ENCODE results near the gene PWWP2A. TPM values are rescaled to one million over a fixed set of nuclear protein-coding genes. Genes with fewer than 3 reads are reported as not detected.
"Not testable (repeated sequence)": the region's sequence is repeated elsewhere in the genome, so short reads cannot be mapped to it uniquely, and the experiment has no call there.

PWWP2A gene
- 26.4 TPM for polyA plus RNA-seq
- long read RNA-seq, donor 1, partial matches to known transcripts = 0 of 2 reads
- long read RNA-seq, donor 1, other reads (novel, unspliced or antisense) = 0 of 2 reads
- long read RNA-seq, donor 2, transcript PWWP2A-201 (2 exons, 3,346 nt) = major isoform, 7 of 10 reads
- long read RNA-seq, donor 2, partial matches to known transcripts = 0 of 10 reads
- long read RNA-seq, donor 2, other reads (novel, unspliced or antisense) = 0 of 10 reads
- long read RNA-seq, donor 3, transcript PWWP2A-201 (2 exons, 3,346 nt) = major isoform, 11 of 16 reads
- long read RNA-seq, donor 3, partial matches to known transcripts = 0 of 16 reads
- long read RNA-seq, donor 3, other reads (novel, unspliced or antisense) = 0 of 16 reads
- long read RNA-seq, donor 4, partial matches to known transcripts = 0 of 2 reads
- long read RNA-seq, donor 4, other reads (novel, unspliced or antisense) = 0 of 2 reads
- long read RNA-seq, donor 5, partial matches to known transcripts = 0 of 7 reads
- long read RNA-seq, donor 5, other reads (novel, unspliced or antisense) = 0 of 7 reads
- long read RNA-seq, donor 6, transcript PWWP2A-201 (2 exons, 3,346 nt) = major isoform, 7 of 7 reads
- long read RNA-seq, donor 6, partial matches to known transcripts = 0 of 7 reads
- long read RNA-seq, donor 6, other reads (novel, unspliced or antisense) = 0 of 7 reads
- long read RNA-seq, donor 7, partial matches to known transcripts = 0 of 3 reads
- long read RNA-seq, donor 7, other reads (novel, unspliced or antisense) = 0 of 3 reads
- long read RNA-seq, donor 8, transcript PWWP2A-201 (2 exons, 3,346 nt) = major isoform, 10 of 12 reads
- long read RNA-seq, donor 8, partial matches to known transcripts = 0 of 12 reads
- long read RNA-seq, donor 8, other reads (novel, unspliced or antisense) = 0 of 12 reads
- long read RNA-seq, donor 9, transcript PWWP2A-201 (2 exons, 3,346 nt) = major isoform, 5 of 5 reads
- long read RNA-seq, donor 9, partial matches to known transcripts = 0 of 5 reads
- long read RNA-seq, donor 9, other reads (novel, unspliced or antisense) = 0 of 5 reads
- long read RNA-seq, donor 10, partial matches to known transcripts = 0 of 10 reads
- long read RNA-seq, donor 10, other reads (novel, unspliced or antisense) = 0 of 10 reads
- long read RNA-seq, donor 11, transcript PWWP2A-201 (2 exons, 3,346 nt) = major isoform, 5 of 7 reads
- long read RNA-seq, donor 11, partial matches to known transcripts = 0 of 7 reads
- long read RNA-seq, donor 11, other reads (novel, unspliced or antisense) = 0 of 7 reads

- peaks cover 12% of the 10 kb centered on the region for H3K36me3 ChIP-seq (ENCODE audit: control insufficient read depth, insufficient read depth, low read length)
- no peaks in the 10 kb centered on the region for H3K27me3 ChIP-seq (ENCODE audit: control insufficient read depth, insufficient read depth, low read length)
- 0% methylated on average over 1 of the region's 55 CpGs for WGBS (ENCODE audit: insufficient coverage, low lambda C conversion rate)
- peak; percentile 100 for DNase-seq
- peak within 1 kb of the TSS; percentile 77 for H3K4me3 ChIP-seq (ENCODE audit: low read length)
- H3K27ac ChIP-seq (ENCODE audit: low read length) = peak within 1 kb of the TSS; percentile 93
- no peaks in the 10 kb centered on the region for H3K9me3 ChIP-seq (ENCODE audit: control insufficient read depth, low read depth, low read length)
- H3K4me1 ChIP-seq (ENCODE audit: control insufficient read depth, insufficient read depth, low read length) = no peaks in the 10 kb centered on the region
Observed at GRCh38 chr5:160119142-160119904, at the start of gene PWWP2A. PWWP2A (minus strand) TSS chr5:160119450; CDS start chr5:160119388, 62 bp downstream.

GRCh38 chr5:160167624-160168165 lies 48.4 kb upstream of the PWWP2A start:
- H3K4me1 ChIP-seq (ENCODE audit: control insufficient read depth, insufficient read depth, low read length) = no peaks in the 10 kb centered on the region
- no peaks in the 10 kb centered on the region for H3K9me3 ChIP-seq (ENCODE audit: control insufficient read depth, low read depth, low read length)
- no peaks in the 10 kb centered on the region for H3K27me3 ChIP-seq (ENCODE audit: control insufficient read depth, insufficient read depth, low read length)
- H3K4me3 ChIP-seq (ENCODE audit: low read length) = no peak overlapping the region
- H3K36me3 ChIP-seq (ENCODE audit: control insufficient read depth, insufficient read depth, low read length) = no peaks in the 10 kb centered on the region
- peak in 1 of 2 donors; percentile 53 for DNase-seq
- 40% methylated on average over 1 of the region's 3 CpGs for WGBS (ENCODE audit: insufficient coverage, low lambda C conversion rate)
- H3K27ac ChIP-seq (ENCODE audit: low read length) = no peak overlapping the region

DNA sequence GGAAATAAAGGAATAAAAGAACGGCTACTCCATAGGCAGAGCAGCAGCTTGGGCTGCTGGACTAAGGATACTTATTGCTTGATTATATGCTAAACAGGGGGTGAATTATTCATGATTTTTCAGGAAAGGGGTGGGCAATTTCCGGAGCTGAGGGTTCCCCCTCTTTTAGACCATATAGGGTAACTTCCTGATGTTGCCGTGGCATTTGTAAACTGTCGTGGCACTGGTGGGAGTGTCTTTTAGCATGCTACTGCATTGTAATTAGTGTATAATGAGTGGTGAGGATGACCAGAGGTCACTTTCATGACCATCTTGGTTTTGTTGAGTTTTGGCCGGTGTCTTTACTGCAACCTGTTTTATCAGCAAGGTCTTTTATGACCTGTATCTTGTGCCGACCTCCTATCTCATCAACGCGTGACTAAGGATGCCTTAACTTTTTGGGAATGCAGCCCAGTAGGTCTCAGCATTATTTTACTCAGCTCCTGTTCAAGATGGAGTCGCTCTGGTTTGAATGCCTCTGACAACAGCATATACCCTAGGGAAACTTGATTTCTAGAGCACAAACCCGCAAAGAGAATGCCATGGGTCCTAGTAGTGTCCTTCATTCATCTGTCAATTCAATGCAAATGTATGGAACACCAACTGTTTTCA lies 47.8 kb upstream of the PWWP2A start:
- H3K9me3 ChIP-seq (ENCODE audit: control insufficient read depth, low read depth, low read length) = no peaks in the 10 kb centered on the region
- H3K27me3 ChIP-seq (ENCODE audit: control insufficient read depth, insufficient read depth, low read length) = no peaks in the 10 kb centered on the region
- no peak for DNase-seq
- 47% methylated on average over 3 of the region's 10 CpGs for WGBS (ENCODE audit: insufficient coverage, low lambda C conversion rate)
- no peaks in the 10 kb centered on the region for H3K36me3 ChIP-seq (ENCODE audit: control insufficient read depth, insufficient read depth, low read length)
- no peak overlapping the region for H3K4me3 ChIP-seq (ENCODE audit: low read length)
- H3K4me1 ChIP-seq (ENCODE audit: control insufficient read depth, insufficient read depth, low read length) = peaks cover under 1% of the 10 kb centered on the region
- no peak overlapping the region for H3K27ac ChIP-seq (ENCODE audit: low read length)

DNA sequence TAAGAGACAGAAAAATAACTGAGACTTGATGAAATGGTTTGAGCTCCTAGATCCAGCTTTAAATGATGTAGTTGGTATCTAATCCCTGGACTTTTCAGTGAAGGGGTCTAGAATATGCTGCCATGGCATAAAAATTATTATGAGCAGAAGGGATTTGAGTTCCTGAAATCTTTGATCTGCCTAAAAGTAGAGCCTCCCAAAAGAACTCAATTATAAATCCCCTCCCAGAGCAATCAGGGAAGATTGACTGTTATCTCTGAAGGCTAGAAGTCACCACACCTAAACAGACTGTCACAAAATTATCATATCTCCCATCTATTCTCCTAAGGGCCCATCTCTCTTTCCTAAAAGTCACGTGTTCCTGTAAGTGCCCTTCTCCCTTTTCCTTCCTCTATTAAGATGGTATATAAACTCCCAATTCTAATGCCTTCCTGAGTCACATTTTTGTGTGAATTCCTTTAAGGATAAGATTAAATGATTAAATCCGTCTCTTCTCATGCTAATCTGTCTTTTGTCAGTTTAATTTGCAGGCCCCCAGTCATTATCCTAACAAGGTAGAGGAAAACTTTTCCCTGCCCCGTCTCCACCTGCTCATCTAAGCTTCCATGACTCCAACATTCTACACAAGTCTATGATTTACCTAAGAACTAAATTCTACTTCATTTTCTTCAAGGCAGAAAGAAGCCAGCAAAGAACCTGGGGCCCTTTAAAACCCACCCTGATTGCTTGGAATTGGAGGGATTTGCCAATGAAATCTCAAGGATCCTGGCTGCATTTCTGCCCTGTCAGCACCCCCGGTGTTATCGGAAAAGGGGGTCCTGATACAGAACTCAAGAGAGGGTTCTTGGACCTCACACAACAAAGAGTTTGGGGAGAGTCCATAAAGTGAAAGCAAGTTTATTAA lies 47.1 kb upstream of the PWWP2A start:
- WGBS (ENCODE audit: insufficient coverage, low lambda C conversion rate) = 75% methylated on average over 2 of the region's 5 CpGs
- no peak overlapping the region for H3K4me3 ChIP-seq (ENCODE audit: low read length)
- no peak for DNase-seq
- H3K27me3 ChIP-seq (ENCODE audit: control insufficient read depth, insufficient read depth, low read length) = no peaks in the 10 kb centered on the region
- H3K27ac ChIP-seq (ENCODE audit: low read length) = peak overlapping the region; percentile 4
- H3K4me1 ChIP-seq (ENCODE audit: control insufficient read depth, insufficient read depth, low read length) = peaks cover 4% of the 10 kb centered on the region
- H3K9me3 ChIP-seq (ENCODE audit: control insufficient read depth, low read depth, low read length) = no peaks in the 10 kb centered on the region
- no peaks in the 10 kb centered on the region for H3K36me3 ChIP-seq (ENCODE audit: control insufficient read depth, insufficient read depth, low read length)

DNA sequence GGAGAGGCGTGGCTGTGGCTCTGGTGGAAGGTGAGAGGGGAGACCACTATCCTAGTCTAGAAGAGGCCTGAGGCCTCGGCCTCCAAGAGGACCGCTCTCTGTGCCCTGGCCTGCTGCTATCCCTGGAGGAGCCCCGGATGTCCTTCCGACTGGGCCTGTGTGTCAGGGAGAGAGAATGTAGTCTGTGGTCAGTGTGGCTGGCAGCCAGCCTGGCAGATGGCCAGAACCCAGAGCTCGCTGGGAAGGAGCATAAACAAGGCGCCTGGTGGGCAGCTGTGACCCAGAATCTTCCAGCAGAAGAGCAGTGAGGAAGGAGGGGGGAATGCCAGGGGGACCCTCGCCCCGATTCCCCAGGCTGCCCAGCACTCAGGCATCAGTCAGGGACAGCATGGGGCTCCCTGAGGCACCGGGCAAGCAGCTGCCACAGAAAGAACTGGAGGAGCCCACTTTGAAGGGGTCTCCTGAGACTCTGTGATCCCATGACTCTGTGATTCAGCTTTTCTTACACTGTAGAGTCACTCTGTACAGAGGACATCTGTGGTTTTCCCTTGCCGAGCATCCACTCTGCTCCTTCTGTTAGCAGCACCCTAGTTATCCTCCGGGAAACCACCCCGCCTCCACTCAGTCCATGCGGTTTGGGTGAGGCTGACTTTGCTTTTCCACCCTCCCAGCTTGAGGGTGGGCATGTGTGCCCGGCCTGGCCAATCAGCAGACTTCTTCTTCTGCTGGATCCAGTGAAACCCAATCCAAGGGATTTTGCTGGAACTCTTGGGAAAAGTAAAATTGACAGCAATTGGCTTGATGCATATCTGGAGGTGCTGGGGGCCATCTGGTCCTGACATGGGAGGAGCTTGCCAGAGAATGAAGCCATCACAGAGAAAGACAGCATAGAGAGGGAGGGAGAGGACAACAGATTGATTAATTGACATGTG lies 46.2 kb upstream of the PWWP2A start:
- no CpG with 5 or more reads among the region's 15 CpGs for WGBS (ENCODE audit: insufficient coverage, low lambda C conversion rate)
- DNase-seq = peak; percentile 47 to 58
- no peak overlapping the region for H3K4me3 ChIP-seq (ENCODE audit: low read length)

DNA sequence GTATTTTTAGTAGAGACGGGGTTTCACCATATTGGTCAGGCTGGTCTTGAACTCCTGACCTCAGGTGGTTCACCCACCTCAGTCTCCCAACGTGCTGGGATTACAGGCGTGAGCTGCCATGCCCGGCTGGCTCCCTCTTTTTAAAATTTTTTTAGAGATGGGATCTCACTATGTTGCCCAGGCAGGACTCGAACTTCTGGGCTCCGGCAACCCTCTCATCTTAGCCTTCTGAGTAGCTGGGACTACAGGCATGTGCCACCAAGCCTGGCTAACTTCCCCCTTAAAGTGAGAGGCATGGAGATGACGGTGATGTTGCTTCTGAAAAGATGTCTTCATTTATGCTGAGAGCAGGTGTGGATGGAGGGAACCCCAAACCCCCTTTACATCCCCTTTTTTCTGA lies 43.7 kb upstream of the PWWP2A start:
- no peaks in the 10 kb centered on the region for H3K27me3 ChIP-seq (ENCODE audit: control insufficient read depth, insufficient read depth, low read length)
- H3K4me3 ChIP-seq (ENCODE audit: low read length) = no peak overlapping the region

More for the DNA sequence above, 46.2 kb upstream of the PWWP2A start:
- Histone ChIP-seq H3K4me1 (ENCODE audit: control insufficient read depth, insufficient read depth, low read length) (peaks cover 4% of the 10 kb centered on the region), H3K9me3 (ENCODE audit: control insufficient read depth, low read depth, low read length) (no peaks in the 10 kb centered on the region), H3K36me3 (ENCODE audit: control insufficient read depth, insufficient read depth, low read length) (no peaks in the 10 kb centered on the region), H3K27ac (ENCODE audit: low read length) (peak overlapping the region; percentile 50), H3K27me3 (ENCODE audit: control insufficient read depth, insufficient read depth, low read length) (no peaks in the 10 kb centered on the region)

DNA sequence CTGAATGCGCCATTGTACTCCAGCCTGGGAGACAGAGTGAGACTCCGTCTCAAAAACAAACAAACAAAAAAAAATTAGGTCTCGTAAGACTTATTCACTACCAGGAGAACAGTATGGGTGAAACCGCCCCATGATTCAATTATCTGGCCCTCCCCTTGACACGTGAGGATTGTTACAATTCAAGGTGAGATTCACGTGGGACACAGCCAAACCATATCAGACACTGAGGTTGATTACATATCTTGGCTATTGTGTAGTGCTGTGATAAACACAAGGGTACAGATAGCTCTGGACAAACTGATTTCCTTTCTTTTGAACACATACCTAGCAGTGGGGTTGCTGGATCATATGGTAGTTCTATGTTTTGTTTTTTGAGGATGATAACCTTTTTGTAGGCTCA lies 42.4 kb upstream of the PWWP2A start:
- H3K9me3 ChIP-seq (ENCODE audit: control insufficient read depth, low read depth, low read length) = no peaks in the 10 kb centered on the region
- no peak overlapping the region for H3K4me3 ChIP-seq (ENCODE audit: low read length)
- H3K36me3 ChIP-seq (ENCODE audit: control insufficient read depth, insufficient read depth, low read length) = no peaks in the 10 kb centered on the region
- no peaks in the 10 kb centered on the region for H3K27me3 ChIP-seq (ENCODE audit: control insufficient read depth, insufficient read depth, low read length)
- no peak overlapping the region for H3K27ac ChIP-seq (ENCODE audit: low read length)
- peaks cover 4% of the 10 kb centered on the region for H3K4me1 ChIP-seq (ENCODE audit: control insufficient read depth, insufficient read depth, low read length)
- DNase-seq = peak in 1 of 2 donors; percentile 39
- WGBS (ENCODE audit: insufficient coverage, low lambda C conversion rate) = no CpG with 5 or more reads among the region's 6 CpGs

More for the DNA sequence above, 43.7 kb upstream of the PWWP2A start:
- H3K36me3 ChIP-seq (ENCODE audit: control insufficient read depth, insufficient read depth, low read length) = no peaks in the 10 kb centered on the region
- no peak for DNase-seq
- H3K4me1 ChIP-seq (ENCODE audit: control insufficient read depth, insufficient read depth, low read length) = peaks cover 4% of the 10 kb centered on the region
- no peaks in the 10 kb centered on the region for H3K9me3 ChIP-seq (ENCODE audit: control insufficient read depth, low read depth, low read length)
- no CpG with 5 or more reads among the region's 7 CpGs for WGBS (ENCODE audit: insufficient coverage, low lambda C conversion rate)
- H3K27ac ChIP-seq (ENCODE audit: low read length) = no peak overlapping the region

DNA sequence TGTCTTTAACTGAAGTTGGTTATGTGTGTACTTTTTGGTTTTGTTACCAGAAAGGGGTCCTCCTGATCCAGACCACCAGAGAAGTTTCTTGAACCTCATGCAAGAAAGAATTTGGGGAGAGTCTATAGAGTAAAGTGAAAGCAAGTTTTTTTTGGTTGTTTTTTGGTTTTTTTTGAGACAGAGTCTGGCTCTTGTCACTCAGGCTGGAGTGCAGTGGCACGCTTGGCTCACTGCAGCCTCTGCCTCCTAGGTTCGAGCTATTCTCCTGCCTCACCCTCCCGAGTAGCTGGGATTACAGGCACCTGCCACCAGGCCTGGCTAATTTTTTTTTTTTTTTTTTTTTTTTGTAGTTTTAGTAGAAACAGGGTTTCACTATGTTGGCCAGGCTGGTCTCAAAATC lies 41.6 kb upstream of the PWWP2A start:
- not testable (repeated sequence) for H3K4me1 ChIP-seq (ENCODE audit: control insufficient read depth, insufficient read depth, low read length); H3K36me3 ChIP-seq (ENCODE audit: control insufficient read depth, insufficient read depth, low read length); H3K27ac ChIP-seq (ENCODE audit: low read length); DNase-seq; H3K4me3 ChIP-seq (ENCODE audit: low read length); H3K9me3 ChIP-seq (ENCODE audit: control insufficient read depth, low read depth, low read length); H3K27me3 ChIP-seq (ENCODE audit: control insufficient read depth, insufficient read depth, low read length)
- WGBS (ENCODE audit: insufficient coverage, low lambda C conversion rate) = no CpG with 5 or more reads among the region's 3 CpGs

Measured in large intestine (tissue), 12 donors.